Ishikawa (cell line): Measurements from ENCODE around the gene ARMC9.

Experiments used
- CEBPB ChIP-seq: IDR thresholded peaks from 2 replicates; pipeline ENCODE4 v1.6.1; 2012
- EGR1 ChIP-seq: IDR thresholded peaks from 2 replicates; pipeline ENCODE4 v1.6.1; 2012
- NFIC ChIP-seq: IDR thresholded peaks from 2 replicates; pipeline ENCODE4 v1.6.1; 2012
- REST ChIP-seq: IDR thresholded peaks from 2 replicates; pipeline ENCODE4 v1.6.1; 2012; ENCODE audit warnings: low read depth, mild to moderate bottlenecking
- TAF1 ChIP-seq: IDR thresholded peaks from 2 replicates; pipeline ENCODE4 v1.6.1; 2012; ENCODE audit warnings: low read depth, mild to moderate bottlenecking
- USF1 ChIP-seq: IDR thresholded peaks from 2 replicates; pipeline ENCODE4 v1.6.1; 2012
- YY1 ChIP-seq: IDR thresholded peaks from 2 replicates; pipeline ENCODE4 v1.6.1; 2012; ENCODE audit warnings: low read depth
- ZBTB7A ChIP-seq: IDR thresholded peaks from 2 replicates; pipeline ENCODE4 v1.6.1; 2012; ENCODE audit warnings: low read depth
- TF ChIP-seq, protein P1 (sequence below): IDR thresholded peaks from 2 replicates; pipeline ENCODE4 v1.6.1; 2012

DNA sequence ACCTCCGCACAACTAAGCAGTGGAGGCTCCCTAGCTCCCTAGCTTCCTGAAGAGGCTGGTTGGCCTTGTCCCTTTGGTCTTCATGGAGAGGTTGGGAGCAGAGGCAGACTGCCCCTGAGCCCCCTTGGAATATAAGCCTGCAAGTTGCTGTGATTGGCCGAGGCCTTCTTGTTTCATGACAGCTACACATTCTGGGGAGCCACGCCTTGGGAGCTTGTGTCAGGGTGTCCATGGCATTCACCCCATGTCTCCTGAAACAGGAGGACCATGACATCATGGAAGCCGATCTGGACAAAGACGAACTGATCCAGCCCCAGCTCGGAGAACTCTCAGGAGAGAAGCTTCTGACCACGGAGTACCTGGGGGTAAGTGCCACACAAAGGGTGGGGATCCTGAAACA is 133.1 kb downstream of the ARMC9 start:
- TF ChIP-seq, protein P1, sequence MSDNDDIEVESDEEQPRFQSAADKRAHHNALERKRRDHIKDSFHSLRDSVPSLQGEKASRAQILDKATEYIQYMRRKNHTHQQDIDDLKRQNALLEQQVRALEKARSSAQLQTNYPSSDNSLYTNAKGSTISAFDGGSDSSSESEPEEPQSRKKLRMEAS = no peak
- TF ChIP-seq NFIC (no peak), TAF1 (no peak), REST (no peak), YY1 (no peak), ZBTB7A (no peak), USF1 (no peak), CEBPB (no peak), EGR1 (no peak)
